GM23248 (cell line): Measurements from ENCODE around the gene PHC2. TPM values are rescaled to one million over a fixed set of nuclear protein-coding genes. Genes with fewer than 3 reads are reported as not detected.

Experiments used
- DNase-seq: peaks from one replicate; pipeline ENCODE4 v3.0.0-alpha.2; 2015
- H2AFZ ChIP-seq: fragments of 200-600 bp; sonication (generic); 2 replicates; pipeline ENCODE4 v1.6.1; 2016; ENCODE audit warnings: antibody characterized with exemption
- H3F3A ChIP-seq: fragments of 200-600 bp; sonication (generic); 2 replicates; pipeline ENCODE4 v1.6.1; 2016; ENCODE audit warnings: mild to moderate bottlenecking, antibody characterized with exemption, mixed run types; ENCODE audit not compliant: insufficient read depth
- H3K27ac ChIP-seq: fragments of 200-600 bp; sonication (generic); 2 replicates; pipeline ENCODE4 v1.5.1; 2016; ENCODE audit warnings: mild to moderate bottlenecking
- H3K27me3 ChIP-seq: fragments of 200-600 bp; sonication (generic); replicated peaks from 2 replicates; pipeline ENCODE4 v1.6.1; 2016; ENCODE audit warnings: mild to moderate bottlenecking; ENCODE audit not compliant: insufficient read depth
- H3K36me3 ChIP-seq: fragments of 200-600 bp; sonication (generic); 2 replicates; pipeline ENCODE4 v1.6.1; 2016; ENCODE audit warnings: low read depth, mild to moderate bottlenecking
- H3K4me1 ChIP-seq: fragments of 200-600 bp; sonication (generic); 2 replicates; pipeline ENCODE4 v1.6.1; 2016; ENCODE audit warnings: mild to moderate bottlenecking; ENCODE audit not compliant: insufficient read depth
- H3K4me2 ChIP-seq: fragments of 200-600 bp; sonication (generic); one replicate; pipeline ENCODE4 v1.6.1; 2016; ENCODE audit warnings: mild to moderate bottlenecking; ENCODE audit not compliant: unreplicated experiment
- H3K4me3 ChIP-seq: fragments of 200-600 bp; sonication (generic); 2 replicates; pipeline ENCODE4 v1.5.1; 2016; ENCODE audit warnings: mild to moderate bottlenecking
- H3K79me2 ChIP-seq: fragments of 200-600 bp; sonication (generic); 2 replicates; pipeline ENCODE4 v1.6.1; 2016; ENCODE audit warnings: mild to moderate bottlenecking; ENCODE audit not compliant: insufficient read depth
- H3K9ac ChIP-seq: fragments of 200-600 bp; sonication (generic); 2 replicates; pipeline ENCODE4 v1.6.1; 2016; ENCODE audit warnings: mild to moderate bottlenecking
- H3K9me2 ChIP-seq: fragments of 200-600 bp; sonication (generic); 2 replicates; pipeline ENCODE4 v1.6.1; 2016; ENCODE audit warnings: mixed run types, mild to moderate bottlenecking, moderate library complexity; ENCODE audit not compliant: insufficient read depth
- H3K9me3 ChIP-seq: fragments of 200-600 bp; sonication (generic); one replicate; pipeline ENCODE4 v1.6.1; 2017; ENCODE audit warnings: low read depth
- H4K20me1 ChIP-seq: fragments of 200-600 bp; sonication (generic); 2 replicates; pipeline ENCODE4 v1.6.0; 2016; ENCODE audit not compliant: insufficient read depth
- EZH2 ChIP-seq: fragments of 200-600 bp; sonication (generic); IDR thresholded peaks from 2 replicates; pipeline ENCODE4 v1.6.1; 2018; ENCODE audit warnings: antibody characterized with exemption, mild to moderate bottlenecking; ENCODE audit not compliant: insufficient read depth, poor library complexity, severe bottlenecking
- EZH2phosphoT487 ChIP-seq: fragments of 200-600 bp; sonication (generic); IDR thresholded peaks from 2 replicates; pipeline ENCODE4 v1.6.1; 2018; ENCODE audit warnings: antibody characterized with exemption, moderate library complexity, mild to moderate bottlenecking, low read depth; ENCODE audit not compliant: insufficient read depth
- WGBS, 2 experiments: methylation state at CpG; one replicate each; pipeline ENCODE4 v1.1.6; 2015 to 2017; ENCODE audit warnings: low lambda C conversion rate in 2 of 2, low coverage in 1 of 2; ENCODE audit errors: missing lambda C conversion rate in 2 of 2; 5-methylcytosine and 5-hydroxymethylcytosine counted together
- in situ Hi-C: fragments of 300-500 bp; cut with MboI; formaldehyde crosslinking; loops from 2 replicates; pipeline ENCODE4 v1.15.0; 2020
- microRNA counts: library from miRNA; unstranded; fragments of <30 nt; microRNA quantifications from one replicate; lab custom pipeline; 2016
- microRNA-seq: library from miRNA; unstranded; fragments of <30 nt; microRNA quantifications from one replicate; pipeline ENCODE4, GENCODE V29; 2016; ENCODE audit warnings: borderline number of aligned reads
- polyA plus RNA-seq: library from polyadenylated mRNA; unstranded; fragments of >200 nt; fragmentation: Nextera tagmentation; extraction: Ambion mirVana; gene quantifications from 2 replicates; pipeline ENCODE4 v1.2.1, GENCODE V29; 2016
- small RNA-seq: library from RNA; depleted of rRNA; stranded (forward); fragments of <200 nt; gene quantifications from one replicate; pipeline ENCODE3, GENCODE V24; 2014; ENCODE audit warnings: low read depth, low replicate concordance
- total RNA-seq: library from RNA; depleted of rRNA; stranded (reverse); fragments of >200 nt; shearing (Covaris generic); gene quantifications from 2 replicates; pipeline ENCODE4 v1.2.3, GENCODE V29; 2014; rRNA removed

PHC2 gene
- total and polyA plus RNA-seq, 2 experiments from 2014 or later = 15.1 to 74.7 TPM

- Histone ChIP-seq H3K27ac (no peak overlapping the region), H3K36me3 (0 out of 2 replicates have a peak, but pooled peaks cover 4% of the 10 kb centered on the region), H3K4me3 (no peak overlapping the region), H3F3A (no peaks in the 10 kb centered on the region), H3K9ac (no peak overlapping the region), H3K4me2 (no peak overlapping the region), H2AFZ (no peak overlapping the region), H4K20me1 (no peaks in the 10 kb centered on the region; the same call in 1 of the 2 replicates), H3K9me3 (no peaks in the 10 kb centered on the region), H3K27me3 (no peaks in the 10 kb centered on the region), H3K4me1 (no peaks in the 10 kb centered on the region), H3K9me2 (no peaks in the 10 kb centered on the region), H3K79me2 (0 out of 2 replicates have a peak, but pooled peaks cover 24% of the 10 kb centered on the region)
- DNase-seq = no peak
- no peak for TF ChIP-seq EZH2
- no peak for TF ChIP-seq EZH2phosphoT487
- in situ Hi-C loops = no loop called here
- WGBS, 2 experiments = 96 to 100% methylated on average over 1 of the region's 1 CpG
These were observed 156.4 kb downstream of the PHC2 start for GRCh38 chr1:33274446-33274845.

- TF ChIP-seq EZH2phosphoT487 (no peak), EZH2 (no peak)
- H3K9ac ChIP-seq = no peak overlapping the region
- in situ Hi-C loops = no loop called here
- DNase-seq = no peak
- H3K4me3 ChIP-seq = no peak overlapping the region
- no peaks in the 10 kb centered on the region for H3K4me1 ChIP-seq
- no peaks in the 10 kb centered on the region; the same call in 1 of the 2 replicates for H4K20me1 ChIP-seq
- no peaks in the 10 kb centered on the region for H3K9me3 ChIP-seq
- no peaks in the 10 kb centered on the region for H3K27me3 ChIP-seq
- H3K27ac ChIP-seq = no peak overlapping the region
- WGBS, 2 experiments = 71 to 73% methylated on average over 7 of the region's 7 CpGs
- H3K4me2 ChIP-seq = no peak overlapping the region
- 0 out of 2 replicates have a peak, but pooled peaks cover 24% of the 10 kb centered on the region for H3K79me2 ChIP-seq
- H3K36me3 ChIP-seq = no peaks in the 10 kb centered on the region
- H3K9me2 ChIP-seq = no peaks in the 10 kb centered on the region
- H2AFZ ChIP-seq = no peak overlapping the region
- H3F3A ChIP-seq = no peaks in the 10 kb centered on the region
These were observed 156.9 kb downstream of the PHC2 start for GRCh38 chr1:33273961-33274371.

MicroRNAs encoded within 50 kb of the gene (microRNA counts, 767-probe panel; counts per million panel counts)
- microRNA hsa-miR-3605-5p (lab: Ali Mortazavi, UCI) = 447 counts per million, percentile 86 among the panel's probes with 10 or more counts

Small RNA genes within 50 kb of the gene (microRNA-seq; reads per million reads assigned to microRNA genes)
- gene MIR3605 = 26.1 reads per million, percentile 32 among the genes with 10 or more reads in this experiment

Small RNA genes within 50 kb of the gene (small RNA-seq; reads per million reads assigned to genes)
- gene RN7SKP16 = 0.19 reads per million

Other genes with a start within 250 kb of the PHC2 start
- 2.0 and 2.6 TPM in 2 replicates for gene TRIM62, start 249.1 kb downstream of the PHC2 start, total RNA-seq
- gene TRIM62, start 249.1 kb downstream of the PHC2 start, polyA plus RNA-seq = 1.5 and 2.0 TPM in 2 replicates
- gene ZNF362, start 174.6 kb downstream of the PHC2 start, total RNA-seq = 9.6 and 9.7 TPM in 2 replicates
- gene ZNF362, start 174.6 kb downstream of the PHC2 start, polyA plus RNA-seq = 26.0 and 28.8 TPM in 2 replicates
- not detected in 2 replicates for gene A3GALT2, start 110.0 kb downstream of the PHC2 start, total RNA-seq
- not detected in 2 replicates for gene A3GALT2, start 110.0 kb downstream of the PHC2 start, polyA plus RNA-seq
- 4.6 and 9.5 TPM in 2 replicates for gene ZSCAN20, start 41.5 kb upstream of the PHC2 start, total RNA-seq
- gene ZSCAN20, start 41.5 kb upstream of the PHC2 start, polyA plus RNA-seq = 1.3 and 1.7 TPM in 2 replicates